T-helper 1 cell treated with Interleukin-12 subunit alpha and Interleukin-12 subunit beta and Interleukin-4 antibody, amounts not matched to agents 30 ng/mL and 1 ng/mL, for 36 hours (primary cell): ENCODE results near the gene CEP350. TPM values are rescaled to one million over a fixed set of nuclear protein-coding genes. Genes with fewer than 3 reads are reported as not detected.
"Not testable (repeated sequence)": the region's sequence is repeated elsewhere in the genome, so short reads cannot be mapped to it uniquely, and the experiment has no call there.

Experiments used
- intact Hi-C: fragments of 100-400 bp; cut with micrococcal nuclease; formaldehyde crosslinking; loops from one replicate; pipeline ENCODE4 v1.15.1; 2024
- total RNA-seq: library from RNA; stranded (reverse); gene quantifications from 2 replicates; pipeline ENCODE4 v1.2.3, GENCODE V29; 2022

Gene CEP350
- total RNA-seq, 1 donor from 2014 or later, result 51.0 TPM

DNA sequence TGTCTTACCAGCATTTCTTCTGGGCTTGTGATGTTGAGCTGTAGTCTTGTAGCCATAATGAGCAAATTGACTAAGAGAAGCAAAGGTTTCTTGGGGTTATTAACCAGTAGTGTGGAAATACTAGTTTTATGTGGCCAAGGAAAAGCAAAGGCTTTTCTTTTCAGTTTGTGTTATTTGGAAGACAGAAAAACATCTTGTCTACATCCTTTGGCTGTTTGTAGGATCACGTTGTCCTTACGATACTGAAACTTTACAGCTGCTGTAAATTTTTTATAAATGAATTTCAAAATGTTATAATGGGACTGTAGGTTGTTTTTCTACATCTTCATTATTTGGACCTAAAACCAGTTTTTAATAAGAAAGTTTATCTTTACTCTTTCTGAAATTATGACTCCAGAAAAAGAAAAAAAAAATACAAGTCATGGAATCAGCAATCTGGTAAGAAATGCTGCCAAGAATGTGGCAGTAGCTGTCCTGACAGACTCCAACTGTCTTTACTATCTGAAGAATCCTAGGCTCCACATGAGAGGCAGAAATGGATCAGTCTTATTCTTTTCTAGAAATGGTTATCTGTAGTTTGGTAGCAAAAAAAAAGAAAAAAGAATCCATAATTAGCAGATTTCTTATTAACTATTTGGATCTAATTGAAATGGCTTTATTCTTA is 158.5 kb downstream of the CEP350 start:
- intact Hi-C loops, result no loop called here

DNA sequence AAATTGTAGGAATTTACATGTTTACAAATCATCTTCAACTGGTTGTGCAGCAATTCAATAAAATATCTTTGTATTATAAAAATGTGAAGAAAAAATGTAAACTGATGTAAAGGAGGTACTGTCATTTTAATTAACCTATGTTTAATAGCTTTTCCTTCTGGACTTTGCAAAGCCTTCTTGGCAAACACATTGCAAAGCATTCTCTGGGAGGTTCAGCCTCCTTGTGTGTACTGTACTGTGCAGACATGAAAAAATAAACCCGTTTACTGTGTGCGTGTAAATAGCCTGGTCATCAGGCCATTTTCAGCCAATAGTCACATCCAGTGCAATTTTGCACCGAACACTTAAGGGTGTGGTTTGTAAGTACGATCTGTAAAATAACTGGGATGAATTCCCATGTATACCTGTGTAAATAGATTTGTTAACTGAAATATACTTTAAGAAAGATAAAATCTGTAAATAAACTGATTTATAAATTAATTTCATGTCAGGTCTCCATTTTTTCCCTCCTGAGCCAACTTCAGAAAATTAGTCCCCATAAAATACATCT is 159.9 kb downstream of the CEP350 start:
- intact Hi-C loops, result no loop called here

GRCh38 chr1:180116964-180117763 is 162.6 kb downstream of the CEP350 start:
- intact Hi-C loops, result no loop called here

GRCh38 chr1:180117764-180118116 is 163.1 kb downstream of the CEP350 start:
- intact Hi-C loops, result no loop called here

- intact Hi-C loops, result no loop called here
Observed at GRCh38 chr1:180119837-180120236, 165.2 kb downstream of the CEP350 start.

DNA sequence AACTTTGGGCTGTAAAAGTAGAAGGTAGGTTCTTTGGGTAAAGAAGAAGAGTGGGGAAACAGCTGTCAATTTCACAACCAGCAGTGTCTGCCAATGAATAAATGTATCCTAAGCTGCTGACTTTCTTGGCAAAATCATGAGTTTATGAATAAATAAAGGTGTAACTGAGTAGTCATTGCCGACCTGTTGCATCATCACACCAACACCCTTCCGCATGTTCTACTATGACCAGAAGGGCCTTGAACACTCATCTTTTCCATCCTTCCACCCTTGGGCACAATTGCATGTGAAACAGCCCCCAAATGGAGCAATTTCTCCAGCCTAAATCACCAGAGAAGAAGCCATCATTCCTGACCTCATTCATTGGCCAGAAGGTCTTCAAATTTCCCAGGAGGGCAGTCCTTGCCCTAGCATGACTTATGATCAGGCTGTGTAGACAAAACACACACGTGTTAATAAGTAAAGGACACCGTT is 168.9 kb downstream of the CEP350 start:
- intact Hi-C loops, result no loop called here

- intact Hi-C loops, result no loop called here
Observed at GRCh38 chr1:180130651-180131050, 176.0 kb downstream of the CEP350 start.

- intact Hi-C loops, result no loop called here
Observed at GRCh38 chr1:180131510-180131909, 176.9 kb downstream of the CEP350 start.

DNA sequence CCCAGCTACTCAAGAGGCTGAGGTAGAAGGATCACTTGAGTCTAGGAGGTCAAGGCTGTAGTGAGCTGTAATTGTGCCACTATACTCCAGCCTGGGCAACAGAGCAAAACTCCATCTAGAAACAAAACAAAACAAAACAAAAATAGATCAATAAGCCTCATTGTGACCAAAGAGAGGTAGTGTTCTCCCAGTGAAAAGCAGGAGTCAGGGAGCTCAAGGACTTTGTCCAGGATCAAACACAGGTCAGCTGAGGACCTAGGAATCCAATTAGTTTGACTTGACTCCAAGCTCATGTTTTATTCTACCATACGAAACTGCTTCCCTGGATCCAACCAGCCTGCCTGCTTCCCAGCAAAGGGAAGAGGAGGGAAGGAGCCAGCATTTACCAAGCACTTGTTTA is 178.6 kb downstream of the CEP350 start:
- intact Hi-C loops, result no loop called here

- intact Hi-C loops, result not testable (repeated sequence)
Observed at GRCh38 chr1:180133688-180134087, 179.1 kb downstream of the CEP350 start.

GRCh38 chr1:180135535-180135934 is 180.9 kb downstream of the CEP350 start:
- intact Hi-C loops, result no loop called here

GRCh38 chr1:180136331-180136967 is 181.8 kb downstream of the CEP350 start:
- intact Hi-C loops, result no loop called here

DNA sequence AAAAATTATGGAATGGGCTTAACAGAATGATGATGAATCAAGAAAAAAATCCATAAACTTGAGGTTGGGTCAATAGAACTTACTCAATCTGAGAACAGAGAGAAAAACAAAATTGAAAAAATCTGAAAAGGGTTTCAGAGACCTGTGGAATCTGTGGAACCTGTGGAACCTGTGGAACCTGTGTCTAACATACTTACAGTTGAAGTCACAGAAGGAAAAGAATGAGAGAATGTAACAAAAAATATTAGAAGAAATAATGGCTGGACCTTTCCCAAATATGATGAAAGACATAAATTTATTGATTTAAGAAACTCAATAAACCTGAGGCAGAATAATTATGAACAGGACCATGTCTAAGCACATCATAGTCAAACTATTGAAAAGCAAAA is 182.4 kb downstream of the CEP350 start:
- intact Hi-C loops, result no loop called here

GRCh38 chr1:180137776-180138175 is 183.2 kb downstream of the CEP350 start:
- intact Hi-C loops, result no loop called here

GRCh38 chr1:180141381-180141934 is 186.8 kb downstream of the CEP350 start:
- intact Hi-C loops, result no loop called here

DNA sequence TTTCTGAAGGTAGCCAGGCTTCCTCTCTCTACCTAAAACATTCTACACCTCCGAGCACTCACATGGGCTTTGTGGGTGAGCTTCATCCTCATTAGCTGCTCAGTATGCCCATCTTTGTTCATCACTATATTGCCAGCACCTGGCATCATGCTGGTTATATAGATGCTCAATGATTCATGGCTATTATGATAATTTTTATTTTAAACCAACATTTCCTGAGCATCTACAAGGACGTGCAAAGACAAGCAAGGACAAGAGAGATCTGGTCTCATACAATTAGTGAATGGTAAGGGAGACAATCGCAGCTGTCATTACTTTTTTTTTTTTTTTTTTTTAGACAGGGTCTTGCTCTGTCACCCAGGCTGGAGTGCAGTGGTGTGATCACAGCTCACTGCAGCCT is 188.7 kb downstream of the CEP350 start:
- intact Hi-C loops, result no loop called here

GRCh38 chr1:180144659-180145357 is 190.2 kb downstream of the CEP350 start:
- intact Hi-C loops, result no loop called here

DNA sequence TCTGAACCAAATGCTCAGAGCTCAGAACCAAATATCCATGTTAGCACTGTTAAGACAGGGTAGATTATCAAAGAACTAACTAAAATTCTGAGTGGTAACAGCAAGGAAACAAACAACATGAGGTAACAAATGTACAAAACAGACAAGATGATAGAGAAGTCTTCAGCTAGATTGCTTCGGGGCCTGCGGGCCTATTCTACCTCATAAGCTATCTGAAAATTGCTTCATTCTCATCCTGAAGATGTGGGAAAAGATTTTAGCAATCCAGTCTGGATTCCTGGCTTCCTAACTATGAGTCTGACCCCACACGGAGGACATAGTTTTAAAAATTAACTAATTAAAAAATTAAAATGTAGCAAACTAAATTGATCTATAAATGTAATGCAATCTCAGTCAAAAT is 190.8 kb downstream of the CEP350 start:
- intact Hi-C loops, result no loop called here

- intact Hi-C loops, result loop anchor here (5.0 to 10.0 kb wide), 4 partner anchors 859 to 1004 kb away; partner anchors contain the start of genes MR1 and SOAT1
Observed at GRCh38 chr1:180150982-180151381, 196.4 kb downstream of the CEP350 start.

GRCh38 chr1:180151508-180151907 is 196.9 kb downstream of the CEP350 start:
- intact Hi-C loops, result loop anchor here (5.0 to 10.0 kb wide), 4 partner anchors 859 to 1003 kb away; partner anchors contain the start of genes MR1 and SOAT1

- intact Hi-C loops, result loop anchor here (5.0 to 10.0 kb wide), 4 partner anchors 860 to 1002 kb away; partner anchors contain the start of genes MR1 and SOAT1
Observed at GRCh38 chr1:180152588-180152987, 198.0 kb downstream of the CEP350 start.
